SK-N-SH (cell line): Measurements from ENCODE around the gene PNRC2. TPM values are rescaled to one million over a fixed set of nuclear protein-coding genes. Genes with fewer than 3 reads are reported as not detected.
"Not testable (repeated sequence)": the region's sequence is repeated elsewhere in the genome, so short reads cannot be mapped to it uniquely, and the experiment has no call there.

Experiments
- CTCF ChIA-PET: fragments of 300-600, 350-600 bp; formaldehyde crosslinking; extraction: SDS; loops from one replicate; lab custom pipeline; 2021; lab: Yijun Ruan, JAX
- POLR2A ChIA-PET: fragments of 350-600 bp; sonication (Branson Sonifier 250); formaldehyde crosslinking; extraction: SDS; loops from one replicate; lab custom pipeline; 2020; ENCODE audit warnings: antibody characterized with exemption, inconsistent platforms; lab: Yijun Ruan, JAX
- DNase-seq: peaks from one replicate; pipeline ENCODE4 v3.0.0; 2012
- H2AFZ ChIP-seq: fragments of 200-600 bp; sonication (generic); 2 replicates; pipeline ENCODE4 v1.8.1; 2016; ENCODE audit warnings: antibody characterized with exemption, mild to moderate bottlenecking, low read depth
- H3F3A ChIP-seq: fragments of 200-600 bp; sonication (generic); replicated peaks from 2 replicates; pipeline ENCODE3; 2016; ENCODE audit warnings: antibody characterized with exemption, mild to moderate bottlenecking; ENCODE audit not compliant: insufficient read depth
- H3K27ac ChIP-seq, 2 experiments: fragments of 200-500 bp in 1 of 2; fragments of 200-600 bp in 1 of 2; sonication (Bioruptor generic) in 1 of 2; sonication (generic), shearing (Covaris generic) in 1 of 2; 2 replicates each; pipeline versions ENCODE4 v1.5.1 to v1.6.1; 2014 to 2016; ENCODE audit warnings: low read depth in 2 of 2, inconsistent platforms in 1 of 2, low read length in 1 of 2, mild to moderate bottlenecking in 1 of 2, mixed read lengths in 1 of 2
- H3K27me3 ChIP-seq: fragments of 200-600 bp; sonication (generic), shearing (Covaris generic); 2 replicates; pipeline ENCODE4 v1.6.1; 2016; ENCODE audit warnings: mixed run types; ENCODE audit not compliant: insufficient read depth
- H3K36me3 ChIP-seq, 2 experiments: fragments of 200-500 bp in 1 of 2; fragments of 200-600 bp in 1 of 2; sonication (Bioruptor generic) in 1 of 2; sonication (generic) in 1 of 2; replicated peaks in 1 of 2; 2 replicates each; pipeline versions ENCODE3 to v1.5.1; 2014 to 2016; ENCODE audit warnings: low read length in 1 of 2, mild to moderate bottlenecking in 1 of 2; ENCODE audit not compliant: insufficient read depth in 2 of 2, control insufficient read depth in 1 of 2
- H3K4me1 ChIP-seq, 2 experiments: fragments of 200-500 bp in 1 of 2; fragments of 200-600 bp in 1 of 2; sonication (Bioruptor generic) in 1 of 2; sonication (generic), shearing (Covaris generic) in 1 of 2; 2 replicates each; pipeline versions ENCODE4 v1.5.1 to v1.6.1; 2014 to 2016; ENCODE audit warnings: low read depth in 1 of 2, low read length in 1 of 2, mixed run types in 1 of 2; ENCODE audit not compliant: insufficient read depth in 2 of 2, control insufficient read depth in 1 of 2
- H3K4me2 ChIP-seq: fragments of 200-600 bp; sonication (generic), shearing (Covaris generic); 2 replicates; pipeline ENCODE4 v1.6.1; 2017; ENCODE audit warnings: mixed run types
- H3K4me3 ChIP-seq, 2 experiments: fragments of 200-500 bp in 1 of 2; fragments of 200-600 bp in 1 of 2; sonication (Bioruptor generic) in 1 of 2; sonication (generic), shearing (Covaris generic) in 1 of 2; 2 replicates each; pipeline versions ENCODE4 v1.5.1 to v1.8.1; 2014 to 2016; ENCODE audit warnings: low read depth in 2 of 2, inconsistent platforms in 1 of 2, low read length in 1 of 2, mild to moderate bottlenecking in 1 of 2, mixed read lengths in 1 of 2, moderate library complexity in 1 of 2
- H3K79me2 ChIP-seq: fragments of 200-600 bp; sonication (generic); 2 replicates; pipeline ENCODE4 v1.8.1; 2017; ENCODE audit warnings: mild to moderate bottlenecking; ENCODE audit not compliant: insufficient read depth
- H3K9ac ChIP-seq: fragments of 200-600 bp; sonication (generic); 2 replicates; pipeline ENCODE4 v1.6.1; 2017; ENCODE audit warnings: mixed run types
- H3K9me2 ChIP-seq: fragments of 200-600 bp; sonication (generic); 2 replicates; pipeline ENCODE4 v1.6.1; 2017; ENCODE audit warnings: mixed run types
- H3K9me3 ChIP-seq: fragments of 200-600 bp; sonication (generic); 2 replicates; pipeline ENCODE4 v1.6.1; 2017; ENCODE audit warnings: mixed run types, mild to moderate bottlenecking, moderate library complexity
- H4K20me1 ChIP-seq: fragments of 200-600 bp; sonication (generic); 2 replicates; pipeline ENCODE4 v1.6.1; 2017; ENCODE audit warnings: mild to moderate bottlenecking, mixed run types; ENCODE audit not compliant: insufficient read depth
- ELF1 ChIP-seq: IDR thresholded peaks from 2 replicates; pipeline ENCODE4 v1.4.0; 2012
- FOXM1 ChIP-seq: IDR thresholded peaks from 2 replicates; pipeline ENCODE4 v1.4.0; 2012; ENCODE audit warnings: low read depth, mild to moderate bottlenecking
- GATA2 ChIP-seq: sonication (generic); formaldehyde crosslinking; IDR thresholded peaks from 2 replicates; pipeline ENCODE4 v1.5.0; 2020; ENCODE audit warnings: mild to moderate bottlenecking, missing genetic modification reagents
- MAX ChIP-seq: IDR thresholded peaks from 2 replicates; pipeline ENCODE4 v1.4.0; 2012; ENCODE audit warnings: low read depth
- MXI1 ChIP-seq: IDR thresholded peaks from 2 replicates; pipeline ENCODE4 v1.6.1; 2012; ENCODE audit warnings: mild to moderate bottlenecking, low read depth, low read length, improper control_type of control experiment
- NFIC ChIP-seq: IDR thresholded peaks from 2 replicates; pipeline ENCODE4 v1.4.0; 2012; ENCODE audit warnings: borderline replicate concordance
- NRF1 ChIP-seq: IDR thresholded peaks from 2 replicates; pipeline ENCODE4 v1.6.1; 2012; ENCODE audit warnings: low read depth, mild to moderate bottlenecking, low read length
- RAD21 ChIP-seq: IDR thresholded peaks from 2 replicates; pipeline ENCODE4 v1.6.1; 2012; ENCODE audit warnings: mild to moderate bottlenecking, low read length
- SIN3A ChIP-seq: IDR thresholded peaks from 2 replicates; pipeline ENCODE4 v1.6.1; 2012; ENCODE audit warnings: low read depth, mild to moderate bottlenecking, low read length, moderate library complexity, borderline replicate concordance
- YY1 ChIP-seq: IDR thresholded peaks from 2 replicates; pipeline ENCODE4 v1.4.0; 2012; ENCODE audit warnings: low read depth, mild to moderate bottlenecking
- WGBS: methylation state at CpG from one replicate; pipeline ENCODE4 v1.1.6; 2017; ENCODE audit warnings: low lambda C conversion rate; 5-methylcytosine and 5-hydroxymethylcytosine counted together
- polyA plus RNA-seq, 3 experiments: library from polyadenylated mRNA; depleted of rRNA; stranded (reverse); fragments of >200 nt; gene quantifications; 2 replicates each; pipeline ENCODE4 v1.2.3, GENCODE V29; 2012
- TF ChIP-seq, protein P1 (sequence below): IDR thresholded peaks from 2 replicates; pipeline ENCODE4; 2012
- TF ChIP-seq, protein P2 (sequence below): fragments of 150-350 bp; IDR thresholded peaks from 2 replicates; pipeline ENCODE4 v1.6.1; 2016; ENCODE audit warnings: mild to moderate bottlenecking, low read depth, low read length
- TF ChIP-seq, protein P3 (sequence below): fragments of 200-600 bp; sonication (generic); IDR thresholded peaks from 2 replicates; pipeline ENCODE4 v1.6.1; 2017; ENCODE audit warnings: antibody characterized with exemption, mild to moderate bottlenecking, moderate library complexity

PNRC2 gene
- polyA plus RNA-seq, 1 of the 3 experiments (the other 2 are of a cell fraction), result 43.8 TPM

- DNase-seq, result peak; percentile 28
- no peak overlapping the region for H2AFZ ChIP-seq
- H3F3A ChIP-seq, result peaks cover 9% of the 10 kb centered on the region
- POLR2A ChIA-PET, result no interaction called here
- H3K36me3 ChIP-seq, result no peaks in the 10 kb centered on the region
- no peaks in the 10 kb centered on the region for H3K9me2 ChIP-seq
- H3K4me3 ChIP-seq, result no peak overlapping the region
- no peak overlapping the region for H3K27ac ChIP-seq
- no peaks in the 10 kb centered on the region for H4K20me1 ChIP-seq
- peaks cover 0 to 8% of the 10 kb centered on the region in 2 experiments; a peak in 1 of 4 replicates for H3K4me1 ChIP-seq
- no peaks in the 10 kb centered on the region for H3K79me2 ChIP-seq
- no peak for TF ChIP-seq RAD21
- TF ChIP-seq YY1, result no peak
- TF ChIP-seq MAX, result no peak
- TF ChIP-seq, protein P1, sequence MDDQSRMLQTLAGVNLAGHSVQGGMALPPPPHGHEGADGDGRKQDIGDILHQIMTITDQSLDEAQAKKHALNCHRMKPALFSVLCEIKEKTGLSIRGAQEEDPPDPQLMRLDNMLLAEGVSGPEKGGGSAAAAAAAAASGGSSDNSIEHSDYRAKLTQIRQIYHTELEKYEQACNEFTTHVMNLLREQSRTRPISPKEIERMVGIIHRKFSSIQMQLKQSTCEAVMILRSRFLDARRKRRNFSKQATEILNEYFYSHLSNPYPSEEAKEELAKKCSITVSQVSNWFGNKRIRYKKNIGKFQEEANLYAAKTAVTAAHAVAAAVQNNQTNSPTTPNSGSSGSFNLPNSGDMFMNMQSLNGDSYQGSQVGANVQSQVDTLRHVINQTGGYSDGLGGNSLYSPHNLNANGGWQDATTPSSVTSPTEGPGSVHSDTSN, result no peak
- TF ChIP-seq NRF1, result no peak
- no peak for TF ChIP-seq SIN3A
- TF ChIP-seq MXI1, result no peak
- TF ChIP-seq FOXM1, result no peak
- no peak for TF ChIP-seq GATA2
- TF ChIP-seq NFIC, result no peak
- TF ChIP-seq, protein P2, sequence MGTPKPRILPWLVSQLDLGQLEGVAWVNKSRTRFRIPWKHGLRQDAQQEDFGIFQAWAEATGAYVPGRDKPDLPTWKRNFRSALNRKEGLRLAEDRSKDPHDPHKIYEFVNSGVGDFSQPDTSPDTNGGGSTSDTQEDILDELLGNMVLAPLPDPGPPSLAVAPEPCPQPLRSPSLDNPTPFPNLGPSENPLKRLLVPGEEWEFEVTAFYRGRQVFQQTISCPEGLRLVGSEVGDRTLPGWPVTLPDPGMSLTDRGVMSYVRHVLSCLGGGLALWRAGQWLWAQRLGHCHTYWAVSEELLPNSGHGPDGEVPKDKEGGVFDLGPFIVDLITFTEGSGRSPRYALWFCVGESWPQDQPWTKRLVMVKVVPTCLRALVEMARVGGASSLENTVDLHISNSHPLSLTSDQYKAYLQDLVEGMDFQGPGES, result no peak
- no peak for TF ChIP-seq ELF1
- TF ChIP-seq, protein P3, sequence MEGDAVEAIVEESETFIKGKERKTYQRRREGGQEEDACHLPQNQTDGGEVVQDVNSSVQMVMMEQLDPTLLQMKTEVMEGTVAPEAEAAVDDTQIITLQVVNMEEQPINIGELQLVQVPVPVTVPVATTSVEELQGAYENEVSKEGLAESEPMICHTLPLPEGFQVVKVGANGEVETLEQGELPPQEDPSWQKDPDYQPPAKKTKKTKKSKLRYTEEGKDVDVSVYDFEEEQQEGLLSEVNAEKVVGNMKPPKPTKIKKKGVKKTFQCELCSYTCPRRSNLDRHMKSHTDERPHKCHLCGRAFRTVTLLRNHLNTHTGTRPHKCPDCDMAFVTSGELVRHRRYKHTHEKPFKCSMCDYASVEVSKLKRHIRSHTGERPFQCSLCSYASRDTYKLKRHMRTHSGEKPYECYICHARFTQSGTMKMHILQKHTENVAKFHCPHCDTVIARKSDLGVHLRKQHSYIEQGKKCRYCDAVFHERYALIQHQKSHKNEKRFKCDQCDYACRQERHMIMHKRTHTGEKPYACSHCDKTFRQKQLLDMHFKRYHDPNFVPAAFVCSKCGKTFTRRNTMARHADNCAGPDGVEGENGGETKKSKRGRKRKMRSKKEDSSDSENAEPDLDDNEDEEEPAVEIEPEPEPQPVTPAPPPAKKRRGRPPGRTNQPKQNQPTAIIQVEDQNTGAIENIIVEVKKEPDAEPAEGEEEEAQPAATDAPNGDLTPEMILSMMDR, result no peak
- no peak overlapping the region for H3K4me2 ChIP-seq
- WGBS, result 69% methylated on average over 3 of the region's 3 CpGs
- H3K9ac ChIP-seq, result no peak overlapping the region
- H3K27me3 ChIP-seq, result no peaks in the 10 kb centered on the region
- CTCF ChIA-PET, result no interaction called here
- H3K9me3 ChIP-seq, result no peaks in the 10 kb centered on the region
These were observed 29.6 kb downstream of the PNRC2 start for GRCh38 chr1:23989263-23989662.

DNA sequence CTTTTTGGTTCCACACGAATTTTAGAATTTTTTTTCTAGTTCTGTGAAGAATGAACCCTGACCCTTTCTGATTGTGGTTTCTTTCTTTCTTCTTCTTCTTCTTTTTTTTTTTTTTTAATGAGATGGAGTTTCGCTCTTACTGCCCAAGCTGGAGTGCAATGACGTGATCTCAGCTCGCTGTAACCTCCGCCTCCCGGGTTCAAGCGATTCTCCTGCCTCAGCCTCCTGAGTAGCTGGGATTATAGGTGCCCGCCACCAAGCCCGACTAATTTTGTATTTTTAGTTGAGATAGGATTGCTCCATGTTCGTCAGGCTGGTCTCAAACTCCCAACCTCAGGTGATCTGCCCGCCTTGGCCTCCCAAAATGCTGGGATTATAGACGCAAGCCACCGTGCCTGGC lies 32.4 kb downstream of the PNRC2 start:
- 86% methylated on average over 13 of the region's 13 CpGs for WGBS
- H3K9me2 ChIP-seq, H3K4me1 ChIP-seq, H3F3A ChIP-seq, DNase-seq, H3K9ac ChIP-seq, H3K36me3 ChIP-seq, H3K27me3 ChIP-seq, H3K4me2 ChIP-seq, H3K79me2 ChIP-seq, H4K20me1 ChIP-seq, H3K4me3 ChIP-seq, H3K9me3 ChIP-seq, CTCF ChIA-PET, H3K27ac ChIP-seq, H2AFZ ChIP-seq: not testable (repeated sequence)
- POLR2A ChIA-PET, result interaction anchor here (0.7 kb wide), 1 partner anchor 18 kb away, joined by 6 read pairs; no protein-coding TSS in a partner anchor
